Natural killer cell treated with Interleukin-12 subunit alpha and Interleukin-12 subunit beta and Interleukin-15 and Interleukin-18, amount 100 ng/mL, for 72 hours (primary cell): ENCODE measurements around the gene TRIM22. TPM values are rescaled to one million over a fixed set of nuclear protein-coding genes. Genes with fewer than 3 reads are reported as not detected.
"Not testable (repeated sequence)": the region's sequence is repeated elsewhere in the genome, so short reads cannot be mapped to it uniquely, and the experiment has no call there.

Source experiments
- ATAC-seq, 2 donors: fragments of 150-1000 bp; cut with Tn5 transposase in 1 of 2; sonication (Bioruptor Pico), chemical (Tn5 transposase) in 1 of 2; 2 replicates each; pipeline ENCODE4 v1.10.0; 2021
- DNase-seq: peaks from one replicate; pipeline ENCODE4 v3.0.0; 2022; ENCODE audit warnings: low spot score
- H3K27ac Mint-ChIP-seq, 2 donors: 1 replicate in 1 of 2; 2 replicates in 1 of 2; pipeline ENCODE4 v1.8.0; 2022; ENCODE audit warnings: mixed read lengths in 2 of 2, mild to moderate bottlenecking in 1 of 2, moderate library complexity in 1 of 2
- H3K27me3 Mint-ChIP-seq, 2 donors: 1 replicate in 1 of 2; 2 replicates in 1 of 2; pipeline ENCODE4 v1.8.0; 2022; ENCODE audit warnings: mixed read lengths in 2 of 2
- H3K36me3 Mint-ChIP-seq: one replicate; pipeline ENCODE4 v1.8.0; 2022; ENCODE audit warnings: mixed read lengths
- H3K4me1 Mint-ChIP-seq, 2 donors: 1 replicate in 1 of 2; 2 replicates in 1 of 2; pipeline ENCODE4 v1.8.0; 2022; ENCODE audit warnings: low read depth in 2 of 2, mixed read lengths in 2 of 2, mild to moderate bottlenecking in 1 of 2
- H3K4me3 Mint-ChIP-seq: one replicate; pipeline ENCODE4 v1.8.0; 2022; ENCODE audit warnings: mixed read lengths
- H3K9me3 Mint-ChIP-seq: 2 replicates; pipeline ENCODE4 v1.8.0; 2022; ENCODE audit warnings: mixed read lengths
- total RNA-seq, 2 donors: library from RNA; stranded (reverse); gene quantifications; one replicate each; pipeline ENCODE4 v1.2.3, GENCODE V29; 2022

The TRIM22 gene
- total RNA-seq, 2 donors from 2014 or later: 89.3 to 144 TPM

DNA sequence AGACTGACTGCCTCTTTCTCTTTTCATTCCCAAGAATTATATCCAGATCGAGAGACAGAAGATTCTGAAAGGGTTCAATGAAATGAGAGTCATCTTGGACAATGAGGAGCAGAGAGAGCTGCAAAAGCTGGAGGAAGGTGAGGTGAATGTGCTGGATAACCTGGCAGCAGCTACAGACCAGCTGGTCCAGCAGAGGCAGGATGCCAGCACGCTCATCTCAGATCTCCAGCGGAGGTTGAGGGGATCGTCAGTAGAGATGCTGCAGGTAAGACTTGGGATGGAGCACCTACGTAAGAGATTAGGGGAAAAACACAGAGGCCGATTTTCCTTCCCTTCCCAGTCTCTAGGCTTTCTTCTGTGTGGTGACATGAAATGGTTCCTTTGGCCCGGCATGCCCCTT lies 8.7 kb downstream of the TRIM22 start:
- H3K4me3 Mint-ChIP-seq: no peak overlapping the region
- no peak for DNase-seq
- H3K27ac Mint-ChIP-seq: peak overlapping the region; percentile 12
- peaks cover 44 to 47% of the 10 kb centered on the region in 2 donors for H3K4me1 Mint-ChIP-seq
- no peaks in the 10 kb centered on the region for H3K27me3 Mint-ChIP-seq
- peaks cover 12% of the 10 kb centered on the region for H3K36me3 Mint-ChIP-seq
- H3K9me3 Mint-ChIP-seq: no peaks in the 10 kb centered on the region
- no peak for ATAC-seq

DNA sequence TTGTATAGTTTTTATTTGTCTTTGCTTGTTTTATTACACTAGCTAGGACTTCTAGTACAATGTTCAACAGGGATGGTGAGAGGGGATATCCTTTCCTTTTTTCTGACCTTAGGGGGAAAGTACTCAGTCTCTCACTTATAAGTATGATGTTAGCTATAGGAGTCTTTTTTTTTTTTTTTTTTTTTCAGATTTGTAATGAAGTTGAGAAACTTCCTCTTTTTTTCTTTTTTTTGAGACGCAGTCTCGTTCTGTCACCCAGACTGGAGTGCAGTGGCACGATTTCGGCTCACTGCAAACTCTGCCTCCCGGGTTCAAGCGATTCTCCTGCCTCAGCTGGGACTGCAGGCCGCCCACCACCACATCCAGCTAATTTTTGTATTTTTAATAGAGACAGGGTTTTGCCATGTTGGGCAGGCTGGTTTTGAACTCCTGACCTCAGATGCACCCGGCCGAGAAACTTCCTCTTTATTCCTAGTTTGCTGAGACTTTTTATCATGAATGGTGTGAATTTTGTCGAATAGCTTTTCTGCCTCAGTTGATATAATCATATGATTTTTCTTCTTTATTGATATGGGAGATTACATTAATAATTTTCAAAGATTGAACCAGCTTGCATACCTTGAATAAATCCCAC lies 10.9 kb downstream of the TRIM22 start:
- ATAC-seq: no peak
- H3K4me3 Mint-ChIP-seq: peak overlapping the region; percentile 39
- DNase-seq: no peak
- no peaks in the 10 kb centered on the region for H3K9me3 Mint-ChIP-seq
- H3K4me1 Mint-ChIP-seq: peaks cover 46 to 47% of the 10 kb centered on the region in 2 donors
- peaks cover 12% of the 10 kb centered on the region for H3K36me3 Mint-ChIP-seq
- H3K27me3 Mint-ChIP-seq: no peaks in the 10 kb centered on the region
- peak overlapping the region; percentile 10 to 79 for H3K27ac Mint-ChIP-seq

DNA sequence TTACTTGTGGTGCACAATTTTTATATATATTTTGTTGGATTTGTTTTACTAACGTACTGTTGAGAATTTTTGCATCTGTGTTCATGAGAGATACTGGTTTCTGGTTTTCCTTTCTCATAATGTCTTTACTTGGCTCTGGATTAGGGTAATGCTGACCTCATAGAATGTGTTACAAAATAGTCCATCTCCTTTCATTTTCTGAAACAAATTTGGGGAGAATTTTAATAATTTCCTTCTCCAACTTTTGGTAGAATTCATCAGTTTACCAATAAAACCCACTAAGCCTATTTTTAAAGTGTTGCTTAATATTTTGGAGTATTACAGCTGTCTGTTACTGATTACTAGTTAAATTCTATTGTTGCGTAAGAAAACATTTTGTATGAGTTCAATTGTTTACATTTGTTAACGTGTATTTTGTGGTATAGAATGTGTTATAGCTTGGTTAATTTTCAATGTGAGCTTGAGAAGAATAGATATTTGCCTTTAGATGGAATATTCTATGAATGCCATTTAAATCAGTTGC lies 11.5 kb downstream of the TRIM22 start:
- ATAC-seq (no peak), DNase-seq (no peak)
- Mint-ChIP-seq H3K36me3 (peaks cover 12% of the 10 kb centered on the region), H3K4me3 (peak overlapping the region; percentile 39), H3K27ac (peak overlapping the region; percentile 10 to 79), H3K27me3 (no peaks in the 10 kb centered on the region), H3K4me1 (peaks cover 44 to 46% of the 10 kb centered on the region in 2 donors), H3K9me3 (no peaks in the 10 kb centered on the region)

DNA sequence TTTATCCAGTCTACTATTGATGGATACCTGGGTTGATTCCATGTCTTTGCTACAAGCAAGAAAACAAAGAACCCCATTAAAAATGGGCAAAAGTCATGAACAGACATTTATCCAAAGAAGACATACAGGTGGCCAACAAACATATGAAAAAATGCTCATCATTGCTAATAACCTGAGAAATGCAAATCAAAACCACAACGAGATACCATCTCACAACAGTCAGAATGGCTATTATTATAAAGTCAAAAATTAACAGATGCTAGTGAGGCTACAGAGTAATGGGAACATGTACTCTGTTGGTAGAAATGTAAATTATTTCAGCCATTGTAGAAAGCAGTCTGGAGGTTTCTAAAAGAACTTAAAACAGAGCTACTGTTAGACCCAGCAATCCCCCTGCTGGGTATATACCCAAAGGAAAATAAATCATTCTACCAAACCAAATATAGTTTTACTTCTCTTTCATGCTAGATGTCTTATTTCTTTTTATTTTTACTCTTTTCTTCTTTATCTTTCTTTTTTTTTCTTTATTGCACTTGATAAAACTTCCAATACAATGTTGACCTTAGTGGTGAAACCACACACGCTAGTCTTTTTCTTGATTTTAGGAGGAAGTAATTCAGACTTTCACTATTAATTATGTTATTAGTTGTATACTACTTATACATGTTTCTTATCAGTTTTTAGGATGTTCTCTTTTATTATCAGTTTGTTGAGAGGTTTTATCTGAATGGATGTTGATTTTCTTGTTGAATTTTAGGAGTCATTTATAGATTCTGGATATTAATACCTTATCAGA lies 14.3 kb downstream of the TRIM22 start:
- ATAC-seq: no peak

DNA sequence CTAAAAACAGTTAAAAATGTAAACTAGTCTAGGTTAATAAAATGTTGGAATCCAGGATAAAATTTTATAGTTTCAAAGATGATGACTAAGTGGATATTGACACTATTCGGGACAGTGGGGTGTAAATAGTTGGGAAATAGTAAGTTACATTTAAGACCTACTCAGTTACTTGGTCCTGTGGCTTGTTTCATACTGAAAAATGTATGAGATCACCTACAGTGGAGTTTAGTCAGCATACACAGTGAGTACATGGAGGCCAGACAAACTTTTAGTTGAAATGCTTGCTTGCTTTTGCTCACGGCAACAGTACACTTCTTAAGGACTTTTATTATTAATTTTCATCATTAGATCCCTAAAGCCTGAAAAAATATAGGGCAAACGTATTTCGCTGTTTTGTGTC lies 16.1 kb downstream of the TRIM22 start:
- no peak overlapping the region for H3K4me3 Mint-ChIP-seq
- H3K27ac Mint-ChIP-seq: peak overlapping the region in 1 of 2 donors; percentile 18
- H3K36me3 Mint-ChIP-seq: peaks cover 29% of the 10 kb centered on the region
- no peaks in the 10 kb centered on the region for H3K9me3 Mint-ChIP-seq
- H3K27me3 Mint-ChIP-seq: no peaks in the 10 kb centered on the region
- DNase-seq (no peak), ATAC-seq (peak in 1 of 2 donors; percentile 74)
- peaks cover 35 to 42% of the 10 kb centered on the region in 2 donors for H3K4me1 Mint-ChIP-seq

More for the DNA sequence above, 14.3 kb downstream of the TRIM22 start:
- Mint-ChIP-seq H3K4me3 (no peak overlapping the region), H3K4me1 (peaks cover 34 to 44% of the 10 kb centered on the region in 2 donors), H3K9me3 (no peaks in the 10 kb centered on the region), H3K36me3 (peaks cover 17% of the 10 kb centered on the region), H3K27me3 (no peaks in the 10 kb centered on the region), H3K27ac (peak overlapping the region; percentile 18 to 76)
- DNase-seq: no peak

DNA sequence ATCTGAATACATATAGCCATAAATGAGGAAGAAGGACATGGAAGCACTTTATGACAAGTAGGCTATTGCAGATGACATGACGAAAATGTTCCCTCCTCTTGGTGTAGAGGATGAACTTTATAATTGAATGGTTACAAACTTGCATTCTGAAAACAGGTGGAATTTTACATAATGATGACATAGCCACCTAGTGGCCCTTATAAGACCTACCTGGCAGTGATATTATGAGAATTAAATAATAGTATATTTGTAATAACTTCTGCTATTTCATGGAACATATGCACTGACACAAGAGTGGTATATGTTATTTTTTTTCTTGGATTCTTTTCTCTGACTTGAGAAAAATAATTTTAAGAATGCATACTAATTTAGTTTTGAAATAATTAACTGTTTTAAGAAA lies 22.9 kb downstream of the TRIM22 start:
- H3K4me3 Mint-ChIP-seq: no peak overlapping the region
- no peaks in the 10 kb centered on the region for H3K27me3 Mint-ChIP-seq
- H3K36me3 Mint-ChIP-seq: peaks cover 18% of the 10 kb centered on the region
- H3K9me3 Mint-ChIP-seq: no peaks in the 10 kb centered on the region
- H3K4me1 Mint-ChIP-seq: peaks cover 3 to 9% of the 10 kb centered on the region in 2 donors
- H3K27ac Mint-ChIP-seq: peak overlapping the region in 1 of 2 donors; percentile 58
- DNase-seq (no peak), ATAC-seq (no peak)

DNA sequence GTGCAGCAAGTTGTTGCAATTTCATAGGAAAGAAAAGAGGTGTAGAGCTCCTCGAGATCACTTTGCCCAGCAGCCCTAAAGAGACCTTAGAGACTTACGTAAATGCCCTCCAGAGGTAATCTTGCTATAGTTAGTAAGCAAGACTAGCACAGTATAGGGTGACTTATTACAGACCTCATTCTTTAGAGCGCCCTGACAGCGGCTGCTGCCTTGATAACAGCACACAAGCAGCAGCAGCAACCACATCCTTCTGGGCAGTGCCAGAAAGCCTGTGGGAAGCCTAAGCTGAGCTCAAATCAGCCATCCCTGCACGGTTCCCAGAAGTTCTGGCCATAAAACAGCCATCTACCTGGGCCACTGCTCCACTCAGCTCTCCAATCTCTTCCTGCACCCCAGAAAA lies 24.1 kb downstream of the TRIM22 start:
- ATAC-seq (no peak), DNase-seq (no peak)
- H3K4me1 Mint-ChIP-seq: peaks cover 3 to 4% of the 10 kb centered on the region in 2 donors

DNA sequence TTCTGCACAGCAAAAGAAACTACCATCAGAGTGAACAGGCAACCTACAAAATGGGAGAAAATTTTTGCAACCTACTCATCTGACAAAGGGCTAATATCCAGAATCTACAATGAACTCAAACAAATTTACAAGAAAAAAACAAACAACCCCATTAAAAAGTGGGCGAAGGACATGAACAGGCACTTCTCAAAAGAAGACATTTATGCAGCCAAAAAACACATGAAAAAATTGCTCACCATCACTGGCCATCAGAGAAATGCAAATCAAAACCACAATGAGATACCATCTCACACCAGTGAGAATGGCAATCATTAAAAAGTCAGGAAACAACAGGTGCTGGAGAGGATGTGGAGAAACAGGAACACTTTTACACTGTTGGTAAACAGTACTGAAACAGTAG lies 26.9 kb downstream of the TRIM22 start:
- H3K36me3 Mint-ChIP-seq: peaks cover 11% of the 10 kb centered on the region
- H3K27ac Mint-ChIP-seq, H3K27me3 Mint-ChIP-seq, H3K9me3 Mint-ChIP-seq, ATAC-seq, H3K4me3 Mint-ChIP-seq, DNase-seq: not testable (repeated sequence)
- H3K4me1 Mint-ChIP-seq: peaks cover 8 to 14% of the 10 kb centered on the region in 2 donors

More for the DNA sequence above, 24.1 kb downstream of the TRIM22 start:
- H3K9me3 Mint-ChIP-seq: no peaks in the 10 kb centered on the region
- H3K27ac Mint-ChIP-seq: peak overlapping the region in 1 of 2 donors; percentile 0
- H3K36me3 Mint-ChIP-seq: peaks cover 16% of the 10 kb centered on the region
- no peak overlapping the region for H3K4me3 Mint-ChIP-seq
- no peaks in the 10 kb centered on the region for H3K27me3 Mint-ChIP-seq

DNA sequence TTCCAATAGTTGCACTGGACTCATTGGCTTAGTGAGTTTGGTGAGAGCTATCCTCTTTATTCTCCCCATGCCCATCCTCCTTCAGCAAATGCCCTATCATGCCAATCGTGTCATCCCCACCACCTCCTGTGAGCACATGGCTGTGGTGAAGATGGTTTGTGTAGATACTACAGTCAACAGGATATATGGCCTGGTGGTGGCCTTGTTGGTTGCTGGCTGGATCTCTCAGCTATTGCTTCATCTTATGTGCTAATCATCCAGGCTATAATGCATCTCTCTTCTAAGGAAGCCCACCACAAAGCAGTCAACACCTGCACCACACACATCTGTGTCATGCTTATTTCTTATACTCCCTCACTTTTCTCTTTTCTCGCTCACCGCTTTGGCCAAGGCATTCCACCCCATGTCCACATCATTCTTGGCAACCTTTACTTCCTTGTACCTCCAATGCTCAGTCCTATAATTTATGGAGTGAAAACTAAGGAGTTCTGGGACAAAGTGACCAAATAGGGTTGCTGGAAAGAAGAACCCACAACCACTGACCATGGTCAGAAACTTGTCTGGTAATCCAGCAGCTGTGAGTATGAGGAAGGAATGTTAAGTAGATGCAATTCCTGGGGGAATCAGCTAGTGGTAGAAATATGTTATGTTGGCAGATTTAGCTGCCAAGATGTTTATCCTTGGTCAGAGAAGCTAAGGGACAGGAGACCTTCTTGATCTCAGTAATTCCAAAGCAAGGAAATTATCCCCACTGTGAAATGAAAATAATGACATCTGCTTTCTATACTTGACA lies 30.3 kb downstream of the TRIM22 start:
- Mint-ChIP-seq H3K27ac (no peak overlapping the region), H3K9me3 (peaks cover 10% of the 10 kb centered on the region), H3K4me1 (peaks cover 8 to 10% of the 10 kb centered on the region in 2 donors), H3K27me3 (no peaks in the 10 kb centered on the region), H3K36me3 (peaks cover 11% of the 10 kb centered on the region), H3K4me3 (no peak overlapping the region)
- no peak for DNase-seq
- peak; percentile 73 to 77 for ATAC-seq

DNA sequence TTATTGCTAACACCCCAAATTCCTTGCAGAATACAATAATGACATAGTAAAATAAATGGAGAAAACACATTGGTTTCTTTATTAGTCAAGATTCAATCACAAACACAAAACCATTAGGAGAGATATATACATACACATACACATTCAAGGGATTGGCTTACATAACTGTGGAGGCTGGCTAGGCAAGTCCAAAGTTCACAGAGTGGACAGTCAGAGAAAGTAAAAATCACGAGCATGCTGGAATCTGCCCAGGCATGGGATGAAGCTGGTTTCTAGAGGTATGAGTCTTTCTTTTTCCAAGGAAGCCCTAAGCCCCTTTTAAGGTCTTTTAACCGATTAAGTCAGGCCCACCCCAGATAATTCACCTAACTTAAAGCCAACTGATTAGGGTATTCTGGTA lies 33.0 kb downstream of the TRIM22 start:
- peaks cover 10% of the 10 kb centered on the region for H3K9me3 Mint-ChIP-seq
- ATAC-seq (no peak), DNase-seq (no peak)
- H3K27ac Mint-ChIP-seq: no peak overlapping the region
- peaks cover 8 to 10% of the 10 kb centered on the region in 2 donors for H3K4me1 Mint-ChIP-seq
- peaks cover 11% of the 10 kb centered on the region for H3K36me3 Mint-ChIP-seq
- no peak overlapping the region for H3K4me3 Mint-ChIP-seq
- H3K27me3 Mint-ChIP-seq: peaks cover 0 to 5% of the 10 kb centered on the region in 2 donors

DNA sequence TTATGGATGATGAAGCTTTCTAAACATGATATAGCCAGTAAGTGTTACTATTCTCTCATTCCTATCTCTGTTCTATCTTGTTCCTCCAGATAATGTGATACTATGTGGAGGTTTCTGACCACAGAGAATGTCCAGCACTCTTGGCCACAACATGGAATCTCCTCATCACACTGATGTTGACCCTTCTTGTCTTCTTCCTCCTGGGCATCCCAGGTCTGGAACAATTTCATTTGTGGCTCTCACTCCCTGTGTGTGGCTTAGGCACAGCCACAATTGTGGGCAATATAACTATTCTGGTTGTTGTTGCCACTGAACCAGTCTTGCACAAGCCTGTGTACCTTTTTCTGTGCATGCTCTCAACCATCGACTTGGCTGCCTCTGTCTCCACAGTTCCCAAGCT lies 36.8 kb downstream of the TRIM22 start:
- no peak overlapping the region for H3K27ac Mint-ChIP-seq
- no peaks in the 10 kb centered on the region for H3K4me1 Mint-ChIP-seq
- peaks cover 3 to 9% of the 10 kb centered on the region in 2 donors for H3K27me3 Mint-ChIP-seq
- H3K36me3 Mint-ChIP-seq: no peaks in the 10 kb centered on the region
- H3K9me3 Mint-ChIP-seq: no peaks in the 10 kb centered on the region
- no peak for ATAC-seq
- DNase-seq: no peak
- H3K4me3 Mint-ChIP-seq: no peak overlapping the region

DNA sequence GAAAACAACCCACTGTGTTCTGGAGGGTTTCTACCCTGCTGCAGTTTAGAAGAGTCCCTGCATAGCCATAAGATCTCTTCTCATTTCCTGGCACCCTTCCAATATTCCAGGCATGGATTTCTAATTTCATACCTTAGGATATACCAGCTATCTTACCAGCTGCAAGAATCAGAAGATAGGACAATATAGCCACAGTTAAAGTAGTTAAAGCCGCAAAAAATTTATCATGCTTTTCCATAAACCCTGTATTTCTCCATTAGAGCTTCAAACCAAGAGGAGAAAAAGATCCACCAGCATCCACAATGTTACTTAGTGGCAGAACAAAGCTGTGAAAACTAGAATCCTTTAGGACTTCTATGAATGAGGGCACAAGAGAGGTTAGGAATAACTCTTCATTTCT lies 38.1 kb downstream of the TRIM22 start:
- ATAC-seq: no peak
- no peak overlapping the region for H3K4me3 Mint-ChIP-seq
- DNase-seq: no peak
- no peaks in the 10 kb centered on the region for H3K9me3 Mint-ChIP-seq
- H3K27ac Mint-ChIP-seq: no peak overlapping the region
- H3K4me1 Mint-ChIP-seq: no peaks in the 10 kb centered on the region
- no peaks in the 10 kb centered on the region for H3K36me3 Mint-ChIP-seq
- H3K27me3 Mint-ChIP-seq: peaks cover 3 to 9% of the 10 kb centered on the region in 2 donors

DNA sequence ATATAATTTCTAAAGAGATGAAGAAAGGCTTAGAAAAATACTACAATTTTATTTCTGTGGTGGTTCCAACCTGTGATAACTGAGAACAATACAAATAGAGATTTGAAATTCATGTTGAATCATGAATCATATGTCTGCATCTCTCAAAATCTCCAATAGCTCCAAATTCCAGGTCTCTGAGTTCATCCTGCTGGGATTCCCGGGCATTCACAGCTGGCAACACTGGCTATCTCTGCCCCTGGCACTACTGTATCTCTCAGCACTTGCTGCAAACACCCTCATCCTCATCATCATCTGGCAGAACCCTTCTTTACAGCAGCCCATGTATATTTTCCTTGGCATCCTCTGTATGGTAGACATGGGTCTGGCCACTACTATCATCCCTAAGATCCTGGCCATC lies 46.8 kb downstream of the TRIM22 start, which contains the start of gene OR56B1:
OR56B1 (plus strand) TSS at position 53 of the 400 bp plus-strand sequence; CDS start at position 122, 69 bp downstream.
- peaks cover 16% of the 10 kb centered on the region for H3K36me3 Mint-ChIP-seq
- ATAC-seq: no peak
- no peaks in the 10 kb centered on the region for H3K4me1 Mint-ChIP-seq
- H3K27me3 Mint-ChIP-seq: peaks cover under 1 to 19% of the 10 kb centered on the region in 2 donors
- no peak within 1 kb of the TSS for H3K27ac Mint-ChIP-seq
- H3K9me3 Mint-ChIP-seq: peaks cover 13% of the 10 kb centered on the region
- H3K4me3 Mint-ChIP-seq: no peak within 1 kb of the TSS
- DNase-seq: no peak
